Measurements from ENCODE around the gene PCSK4.
"Not testable (repeated sequence)": the region's sequence is repeated elsewhere in the genome, so short reads cannot be mapped to it uniquely, and the experiment has no call there.

Gene PCSK4

DNA sequence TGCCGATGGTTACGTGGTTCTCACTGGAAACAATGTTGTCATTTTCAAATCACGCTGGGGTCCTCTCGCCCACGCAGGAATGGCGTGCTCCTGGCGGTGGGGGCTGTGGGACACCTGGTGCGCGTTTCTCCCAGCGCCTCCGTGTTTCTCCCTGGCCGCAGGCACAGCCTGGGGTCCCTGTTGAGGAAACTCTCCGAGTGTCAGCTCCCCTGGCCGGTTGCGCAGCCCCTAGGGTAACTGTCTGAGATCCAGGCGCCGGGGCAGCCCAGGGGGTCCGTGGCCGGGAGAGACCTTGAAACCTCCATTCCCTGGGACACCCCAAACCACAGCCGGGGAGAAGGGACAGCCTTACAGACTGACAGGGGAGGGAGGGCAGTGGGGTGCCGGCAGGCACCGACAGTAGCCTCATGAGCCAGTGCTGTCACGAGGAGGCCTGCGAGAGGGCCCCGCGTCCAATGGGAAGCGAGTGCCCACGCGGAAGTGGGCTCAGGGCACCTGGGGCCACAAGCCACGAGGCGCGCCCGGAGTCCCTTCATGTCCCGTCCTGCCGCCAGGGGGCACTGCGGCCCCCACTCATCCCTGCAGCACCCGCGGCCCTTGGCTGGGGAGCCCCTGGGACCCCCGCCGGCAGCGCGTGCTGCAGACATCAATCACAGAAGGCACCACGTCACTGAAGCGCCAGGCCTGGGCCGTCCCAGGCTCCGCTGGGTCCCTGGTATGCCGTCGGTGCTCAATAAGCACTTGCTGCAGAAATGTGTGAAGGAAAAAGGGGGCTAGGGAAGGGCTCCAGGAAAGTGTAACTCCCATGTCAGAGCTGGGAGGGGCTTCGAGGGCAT is 13.2 kb upstream of the PCSK4 start:
- peaks cover 44% of the 10 kb centered on the region for H3K27me3 Mint-ChIP-seq (ENCODE audit: low read depth)
- H3K9me3 Mint-ChIP-seq, result no peaks in the 10 kb centered on the region
- H3K4me1 Mint-ChIP-seq, result peaks cover 11% of the 10 kb centered on the region
- peak; percentile 71 to 82 (median 75) for TF ChIP-seq CTCF (IDR thresholded peaks at IDR 0.05; ENCODE audit: unreplicated experiment in 3 of 3)
- no peak overlapping the region for H3K27ac Mint-ChIP-seq
- H3K36me3 Mint-ChIP-seq (ENCODE audit: low read depth), result no peaks in the 10 kb centered on the region
- H3K4me3 Mint-ChIP-seq, result no peak overlapping the region

DNA sequence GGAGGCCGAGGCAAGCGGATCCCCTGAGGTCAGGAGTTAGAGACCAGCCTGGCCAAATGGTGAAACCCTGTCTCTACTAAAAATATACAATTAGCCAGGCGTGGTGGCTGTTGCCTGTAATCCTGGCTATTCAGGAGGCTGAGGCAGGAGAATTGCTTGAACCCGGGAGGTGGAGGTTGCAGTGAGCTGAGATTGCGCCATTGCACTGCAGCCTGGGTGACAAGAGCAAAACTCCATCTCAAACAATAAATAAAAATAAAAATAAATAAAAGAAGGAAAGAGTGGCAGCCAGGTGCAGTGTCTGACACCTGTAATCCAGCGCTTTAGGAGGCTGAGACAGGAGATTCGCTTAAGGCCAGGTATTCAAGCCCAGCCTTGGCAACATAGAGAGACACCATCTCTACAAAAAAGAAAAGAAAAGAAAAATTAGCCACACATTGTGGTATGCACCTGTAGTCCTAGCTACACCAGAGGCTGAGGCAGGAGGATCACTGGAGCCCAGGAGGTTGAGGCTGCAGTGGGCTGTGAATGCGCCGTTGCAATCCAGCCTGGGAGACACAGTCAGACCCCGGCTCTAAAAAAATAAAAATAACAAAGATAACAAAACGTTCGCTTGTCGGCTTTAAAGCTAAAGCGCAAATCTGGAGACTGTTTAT is 12.4 kb upstream of the PCSK4 start:
- Mint-ChIP-seq H3K27ac (no peak overlapping the region), H3K9me3 (no peaks in the 10 kb centered on the region), H3K36me3 (ENCODE audit: low read depth) (no peaks in the 10 kb centered on the region), H3K27me3 (ENCODE audit: low read depth) (peaks cover 40% of the 10 kb centered on the region), H3K4me3 (no peak overlapping the region), H3K4me1 (peaks cover 7% of the 10 kb centered on the region)
- no peak for TF ChIP-seq CTCF (IDR thresholded peaks at IDR 0.05; ENCODE audit: unreplicated experiment in 3 of 3)

- Mint-ChIP-seq H3K9me3 (no peaks in the 10 kb centered on the region), H3K4me3 (no peak overlapping the region), H3K36me3 (ENCODE audit: low read depth) (no peaks in the 10 kb centered on the region), H3K27me3 (ENCODE audit: low read depth) (peaks cover 43% of the 10 kb centered on the region), H3K27ac (no peak overlapping the region), H3K4me1 (peaks cover 5% of the 10 kb centered on the region)
- TF ChIP-seq CTCF (IDR thresholded peaks at IDR 0.05; ENCODE audit: unreplicated experiment in 3 of 3), result no peak
Measured at GRCh38 chr19:1501200-1501595, 11.0 kb upstream of the PCSK4 start.

GRCh38 chr19:1499231-1499630 is 9.1 kb upstream of the PCSK4 start:
- H3K27me3 Mint-ChIP-seq (ENCODE audit: low read depth), result peaks cover 38% of the 10 kb centered on the region
- not testable (repeated sequence) for H3K27ac Mint-ChIP-seq; H3K36me3 Mint-ChIP-seq (ENCODE audit: low read depth); H3K4me3 Mint-ChIP-seq; H3K9me3 Mint-ChIP-seq; H3K4me1 Mint-ChIP-seq

- no peaks in the 10 kb centered on the region for H3K4me1 Mint-ChIP-seq
- H3K4me3 Mint-ChIP-seq, result no peak overlapping the region
- H3K9me3 Mint-ChIP-seq, result no peaks in the 10 kb centered on the region
- no peak for TF ChIP-seq CTCF (IDR thresholded peaks at IDR 0.05; ENCODE audit: unreplicated experiment in 3 of 3)
- peaks cover 31% of the 10 kb centered on the region for H3K27me3 Mint-ChIP-seq (ENCODE audit: low read depth)
- H3K36me3 Mint-ChIP-seq (ENCODE audit: low read depth), result no peaks in the 10 kb centered on the region
- H3K27ac Mint-ChIP-seq, result no peak overlapping the region
Measured at GRCh38 chr19:1497578-1498235, 7.6 kb upstream of the PCSK4 start.
